ENCODE measurements around the gene URAD. TPM values are rescaled to one million over a fixed set of nuclear protein-coding genes. Genes with fewer than 3 reads are reported as not detected.
A peak's percentile ranks its signal among the peaks of the same experiment; 100 is the strongest.

URAD gene
- total RNA-seq, 2 experiments from 2014 or later, result not detected

- no peaks in the 10 kb centered on the region for H3K9me3 Mint-ChIP-seq
- intact Hi-C loops (cut with micrococcal nuclease), result no loop called here
- H3K27me3 Mint-ChIP-seq (ENCODE audit: low read depth), result peaks cover 75% of the 10 kb centered on the region
- H3K36me3 Mint-ChIP-seq (ENCODE audit: low read depth), result no peaks in the 10 kb centered on the region
- DNase-seq, result no peak
- no peak overlapping the region for H3K27ac Mint-ChIP-seq
- H3K4me1 Mint-ChIP-seq (ENCODE audit: low read depth), result peaks cover 9% of the 10 kb centered on the region
- H3K4me3 Mint-ChIP-seq, result no peak overlapping the region
- CTCF ChIA-PET, result interaction anchor here (1.0 to 1.9 kb wide), 7 partner anchors 10 to 587 kb away, joined by 3 to 7 read pairs (median 3); no protein-coding TSS in a partner anchor
Observed at GRCh38 chr13:27961227-27962085, 27.0 kb downstream of the URAD start.

- DNase-seq, result peak; percentile 64
- H3K27ac Mint-ChIP-seq, result no peak overlapping the region
- H3K4me3 Mint-ChIP-seq, result peak overlapping the region; percentile 42
- CTCF ChIA-PET, result interaction anchor here (0.7 to 1.7 kb wide), 5 partner anchors 14 to 586 kb away, joined by 3 to 5 read pairs (median 3); no protein-coding TSS in a partner anchor
- H3K4me1 Mint-ChIP-seq (ENCODE audit: low read depth), result peaks cover 6% of the 10 kb centered on the region
- peaks cover 73% of the 10 kb centered on the region for H3K27me3 Mint-ChIP-seq (ENCODE audit: low read depth)
- H3K9me3 Mint-ChIP-seq, result no peaks in the 10 kb centered on the region
- intact Hi-C loops (cut with micrococcal nuclease), result no loop called here
- no peaks in the 10 kb centered on the region for H3K36me3 Mint-ChIP-seq (ENCODE audit: low read depth)
Observed at GRCh38 chr13:27960362-27961226, 27.9 kb downstream of the URAD start.

- intact Hi-C loops (cut with micrococcal nuclease), result no loop called here
- H3K9me3 Mint-ChIP-seq, result no peaks in the 10 kb centered on the region
- no peak for DNase-seq
- H3K27ac Mint-ChIP-seq, result no peak overlapping the region
- H3K4me1 Mint-ChIP-seq (ENCODE audit: low read depth), result peaks cover 6% of the 10 kb centered on the region
- H3K27me3 Mint-ChIP-seq (ENCODE audit: low read depth), result peaks cover 73% of the 10 kb centered on the region
- H3K4me3 Mint-ChIP-seq, result peak overlapping the region; percentile 16
- no peaks in the 10 kb centered on the region for H3K36me3 Mint-ChIP-seq (ENCODE audit: low read depth)
- CTCF ChIA-PET, result interaction anchor here (0.7 to 1.7 kb wide), 5 partner anchors 21 to 585 kb away, joined by 3 to 5 read pairs (median 3); no protein-coding TSS in a partner anchor
Observed at GRCh38 chr13:27959976-27960361, 28.5 kb downstream of the URAD start.

- DNase-seq, result no peak
- Mint-ChIP-seq H3K4me3 (no peak overlapping the region), H3K36me3 (ENCODE audit: low read depth) (no peaks in the 10 kb centered on the region), H3K4me1 (ENCODE audit: low read depth) (peaks cover 14% of the 10 kb centered on the region), H3K9me3 (no peaks in the 10 kb centered on the region), H3K27me3 (ENCODE audit: low read depth) (peaks cover 68% of the 10 kb centered on the region), H3K27ac (no peak overlapping the region)
- CTCF ChIA-PET, result interaction anchor here (0.6 to 9.6 kb wide), 6 partner anchors 8 to 1031 kb away, joined by 3 to 155 read pairs (median 4); no protein-coding TSS in a partner anchor
- intact Hi-C loops (cut with micrococcal nuclease), result no loop called here
Observed at GRCh38 chr13:27956576-27957300, 31.8 kb downstream of the URAD start.

- Mint-ChIP-seq H3K9me3 (no peaks in the 10 kb centered on the region), H3K4me1 (ENCODE audit: low read depth) (peaks cover 10% of the 10 kb centered on the region), H3K4me3 (no peak overlapping the region), H3K27me3 (ENCODE audit: low read depth) (peaks cover 66% of the 10 kb centered on the region), H3K36me3 (ENCODE audit: low read depth) (no peaks in the 10 kb centered on the region), H3K27ac (no peak overlapping the region)
- CTCF ChIA-PET, result interaction anchor here (0.6 to 9.6 kb wide), 12 partner anchors 14 to 581 kb away, joined by 3 to 155 read pairs (median 4); partner anchors contain the start of genes CDX2 and PDX1
- intact Hi-C loops (cut with micrococcal nuclease), result loop anchor here (2.0 kb wide), 1 partner anchor 36 kb away; the partner anchor contains the start of gene PDX1
- DNase-seq, result no peak
Observed at GRCh38 chr13:27955014-27955591, 33.4 kb downstream of the URAD start.

GRCh38 chr13:27954406-27954851, 34.1 kb downstream of the URAD start:
- intact Hi-C loops (cut with micrococcal nuclease), result loop anchor here (1.0 to 5.0 kb wide), 3 partner anchors 36 to 577 kb away; partner anchors contain the start of gene PDX1
- peaks cover 8% of the 10 kb centered on the region for H3K4me1 Mint-ChIP-seq (ENCODE audit: low read depth)
- H3K27me3 Mint-ChIP-seq (ENCODE audit: low read depth), result peaks cover 64% of the 10 kb centered on the region
- CTCF ChIA-PET, result interaction anchor here (0.6 to 9.6 kb wide), 18 partner anchors 11 to 866 kb away, joined by 3 to 155 read pairs (median 4); partner anchors contain the start of genes CDX2 and PDX1
- H3K36me3 Mint-ChIP-seq (ENCODE audit: low read depth), result no peaks in the 10 kb centered on the region
- peak overlapping the region; percentile 69 for H3K4me3 Mint-ChIP-seq
- H3K27ac Mint-ChIP-seq, result no peak overlapping the region
- DNase-seq, result no peak
- H3K9me3 Mint-ChIP-seq, result no peaks in the 10 kb centered on the region

GRCh38 chr13:27953676-27954405, 34.7 kb downstream of the URAD start:
- intact Hi-C loops (cut with micrococcal nuclease), result loop anchor here (1.0 to 5.0 kb wide), 4 partner anchors 35 to 577 kb away; partner anchors contain the start of gene PDX1
- DNase-seq, result peak; percentile 71
- Mint-ChIP-seq H3K9me3 (no peaks in the 10 kb centered on the region), H3K36me3 (ENCODE audit: low read depth) (no peaks in the 10 kb centered on the region), H3K27me3 (ENCODE audit: low read depth) (peaks cover 60% of the 10 kb centered on the region), H3K27ac (no peak overlapping the region), H3K4me1 (ENCODE audit: low read depth) (peaks cover 8% of the 10 kb centered on the region), H3K4me3 (peak overlapping the region; percentile 69)
- CTCF ChIA-PET, result interaction anchor here (0.6 to 9.6 kb wide), 17 partner anchors 11 to 867 kb away, joined by 3 to 155 read pairs (median 4); partner anchors contain the start of genes CDX2 and PDX1

GRCh38 chr13:27952876-27953675, 35.4 kb downstream of the URAD start:
- H3K9me3 Mint-ChIP-seq, result no peaks in the 10 kb centered on the region
- no peak for DNase-seq
- peak overlapping the region; percentile 47 for H3K4me3 Mint-ChIP-seq
- intact Hi-C loops (cut with micrococcal nuclease), result loop anchor here (1.0 to 5.0 kb wide), 2 partner anchors 84 to 576 kb away; no protein-coding TSS in a partner anchor
- H3K4me1 Mint-ChIP-seq (ENCODE audit: low read depth), result peaks cover 8% of the 10 kb centered on the region
- peaks cover 54% of the 10 kb centered on the region for H3K27me3 Mint-ChIP-seq (ENCODE audit: low read depth)
- H3K27ac Mint-ChIP-seq, result no peak overlapping the region
- H3K36me3 Mint-ChIP-seq (ENCODE audit: low read depth), result no peaks in the 10 kb centered on the region
- CTCF ChIA-PET, result interaction anchor here (0.9 to 9.6 kb wide), 15 partner anchors 10 to 591 kb away, joined by 3 to 155 read pairs (median 4); partner anchors contain the start of gene PDX1

GRCh38 chr13:27942972-27943371, 45.5 kb downstream of the URAD start:
- Mint-ChIP-seq H3K27me3 (ENCODE audit: low read depth) (peaks cover 25% of the 10 kb centered on the region), H3K4me1 (ENCODE audit: low read depth) (no peaks in the 10 kb centered on the region), H3K36me3 (ENCODE audit: low read depth) (no peaks in the 10 kb centered on the region), H3K27ac (no peak overlapping the region), H3K9me3 (peaks cover 18% of the 10 kb centered on the region), H3K4me3 (no peak overlapping the region)
- intact Hi-C loops (cut with micrococcal nuclease), result no loop called here
- CTCF ChIA-PET, result interaction anchor here (0.6 to 1.0 kb wide), 3 partner anchors 11 to 577 kb away, joined by 3 read pairs; no protein-coding TSS in a partner anchor
- DNase-seq, result no peak
